HepG2 (cell line): Measurements from ENCODE around the gene GTF2A2. TPM values are rescaled to one million over a fixed set of nuclear protein-coding genes. Genes with fewer than 3 reads are reported as not detected.
A peak's percentile ranks its signal among the peaks of the same experiment; 100 is the strongest.

Experiments
- ATAC-seq: fragments of 200-7000 bp; cut with Tn5 transposase; 3 replicates; pipeline ENCODE4 v1.9.1; 2020; ENCODE audit warnings: mild to moderate bottlenecking, moderate library complexity
- BruUV-seq: library from RNA; stranded (reverse); fragments of 400-500 nt; replicated peaks from 2 replicates; lab custom pipeline; 2021; lab: Mats Ljungman, UMichigan
- CTCF ChIA-PET: fragments of 300-600 bp; formaldehyde crosslinking; extraction: SDS; loops from one replicate; lab custom pipeline; 2021; ENCODE audit warnings: low total read pairs, inconsistent platforms, low intra/inter-chr PET ratio; lab: Yijun Ruan, JAX
- POLR2A ChIA-PET: fragments of 350-600 bp; sonication (Branson Sonifier 250); formaldehyde crosslinking; loops from one replicate; lab custom pipeline; 2020; ENCODE audit warnings: antibody characterized with exemption, inconsistent platforms; lab: Yijun Ruan, JAX
- DNase-seq: peaks from one replicate; pipeline ENCODE4 v3.0.0-alpha.2; 2015; ENCODE audit warnings: low spot score
- FAIRE-seq: peaks from 3 replicates; lab custom pipeline; 2011; peaks lifted over from hg19 to GRCh38; lab: Jason Lieb, UNC
- H2AFZ ChIP-seq: one replicate; pipeline ENCODE4 v1.6.1; 2011; ENCODE audit warnings: low read length, inconsistent platforms
- H3K27ac ChIP-seq: fragments of 300-600 bp; 3 replicates; pipeline ENCODE4 v1.8.0; 2011; ENCODE audit warnings: mixed run types, mild to moderate bottlenecking, mixed read lengths, low read length, inconsistent platforms; ENCODE audit not compliant: insufficient read depth; ENCODE audit errors: extremely low read length
- H3K27me3 ChIP-seq, 2 experiments: fragments of 200-600 bp in 1 of 2; 2 replicates in 1 of 2; 3 replicates in 1 of 2; pipeline versions ENCODE4 v1.6.0 to v1.8.0; 2011; ENCODE audit warnings: low read length in 2 of 2, mild to moderate bottlenecking in 2 of 2, moderate library complexity in 2 of 2, inconsistent platforms in 1 of 2; ENCODE audit not compliant: insufficient read depth in 2 of 2, control insufficient read depth in 1 of 2
- H3K36me3 ChIP-seq, 2 experiments: fragments of 200-600 bp in 1 of 2; replicated peaks in 1 of 2; 2 replicates in 1 of 2; 3 replicates in 1 of 2; pipeline versions ENCODE4 v1.5.1 to v1.8.0; 2011; ENCODE audit warnings: low read length in 2 of 2, inconsistent platforms in 1 of 2; ENCODE audit not compliant: insufficient read depth in 2 of 2, control insufficient read depth in 1 of 2
- H3K4me1 ChIP-seq: 2 replicates; pipeline ENCODE4 v1.5.1; 2012; ENCODE audit warnings: low read length, inconsistent platforms; ENCODE audit not compliant: insufficient read depth
- H3K4me2 ChIP-seq: 2 replicates; pipeline ENCODE4 v1.6.0; 2011; ENCODE audit warnings: low read depth, low read length, inconsistent platforms
- H3K4me3 ChIP-seq, 3 experiments: fragments of 200-600 bp in 1 of 3; sonication (generic), shearing (Covaris generic) in 1 of 3; replicated peaks in 1 of 3; 2 replicates each; pipeline ENCODE4 v1.5.1; 2011 to 2016; ENCODE audit warnings: low read length in 3 of 3, inconsistent platforms in 2 of 3, low read depth in 2 of 3, mild to moderate bottlenecking in 2 of 3, control low read depth in 1 of 3, mixed read lengths in 1 of 3; ENCODE audit not compliant: insufficient read depth in 1 of 3
- H3K79me2 ChIP-seq: one replicate; pipeline ENCODE4 v1.6.1; 2011; ENCODE audit warnings: low read length, inconsistent platforms; ENCODE audit not compliant: insufficient read depth
- H3K9ac ChIP-seq: 2 replicates; pipeline ENCODE4 v1.6.0; 2011; ENCODE audit warnings: mild to moderate bottlenecking, low read depth, low read length, inconsistent platforms; ENCODE audit not compliant: insufficient read depth
- H3K9me3 ChIP-seq: 2 replicates; pipeline ENCODE4 v1.5.1; 2012; ENCODE audit warnings: mild to moderate bottlenecking, low read length
- H4K20me1 ChIP-seq: 2 replicates; pipeline ENCODE4 v1.6.0; 2011; ENCODE audit warnings: inconsistent platforms, mild to moderate bottlenecking, low read length, moderate library complexity; ENCODE audit not compliant: insufficient read depth
- AGO2 ChIP-seq: fragments of 200-400 bp; formaldehyde crosslinking; optimal IDR thresholded peaks from 2 replicates; pipeline ENCODE3; 2017; ENCODE audit warnings: mild to moderate bottlenecking, low read depth, low read length, moderate library complexity
- ARHGAP35 ChIP-seq: sonication (generic); formaldehyde crosslinking; IDR thresholded peaks from 2 replicates; pipeline ENCODE4 v1.9.0; 2022; ENCODE audit warnings: mild to moderate bottlenecking, inconsistent platforms, moderate library complexity, missing genetic modification reagents, borderline replicate concordance
- DNMT1 ChIP-seq: sonication (generic); formaldehyde crosslinking; IDR thresholded peaks from 2 replicates; pipeline ENCODE4 v1.5.1; 2020; ENCODE audit warnings: mild to moderate bottlenecking, missing genetic modification reagents
- DPF2 ChIP-seq: sonication (generic); formaldehyde crosslinking; IDR thresholded peaks from 2 replicates; pipeline ENCODE4 v1.4.0; 2020; ENCODE audit warnings: mild to moderate bottlenecking, low read depth, missing genetic modification reagents, borderline replicate concordance
- FOXO1 ChIP-seq: sonication (generic); formaldehyde crosslinking; IDR thresholded peaks from 2 replicates; pipeline ENCODE4 v1.4.0; 2020; ENCODE audit warnings: missing genetic modification reagents
- GLI4 ChIP-seq: sonication (generic); formaldehyde crosslinking; IDR thresholded peaks from 2 replicates; pipeline ENCODE4 v1.5.1; 2020; ENCODE audit warnings: missing genetic modification reagents, mild to moderate bottlenecking, moderate library complexity, borderline replicate concordance
- HNRNPLL ChIP-seq: fragments of 200-400 bp; formaldehyde crosslinking; IDR thresholded peaks from 2 replicates; pipeline ENCODE4 v1.6.1; 2017; ENCODE audit warnings: mild to moderate bottlenecking, low read depth, low read length; ENCODE audit not compliant: poor library complexity, severe bottlenecking
- HNRNPUL1 ChIP-seq: fragments of 200-400 bp; formaldehyde crosslinking; IDR thresholded peaks from 2 replicates; pipeline ENCODE4 v1.6.1; 2017; ENCODE audit warnings: low read depth, mild to moderate bottlenecking, low read length, moderate library complexity
- KAT7 ChIP-seq: IDR thresholded peaks from 2 replicates; pipeline ENCODE4 v1.6.1; 2018; ENCODE audit warnings: borderline replicate concordance, missing compliant biosample characterization
- PAX8 ChIP-seq: sonication (generic); formaldehyde crosslinking; IDR thresholded peaks from 2 replicates; pipeline ENCODE4 v1.8.0; 2022; ENCODE audit warnings: mild to moderate bottlenecking, missing genetic modification reagents, borderline replicate concordance
- SALL2 ChIP-seq: sonication (generic); formaldehyde crosslinking; IDR thresholded peaks from 2 replicates; pipeline ENCODE4 v1.8.1; 2023; ENCODE audit warnings: mild to moderate bottlenecking, missing genetic modification reagents, inconsistent platforms
- SOX6 ChIP-seq, 2 experiments: fragments of 450-650 bp in 1 of 2; sonication (generic) in 1 of 2; formaldehyde crosslinking in 1 of 2; IDR thresholded peaks; 2 replicates each; pipeline versions ENCODE4 v1.4.0 to v1.6.1; 2017 to 2020; ENCODE audit warnings: antibody characterized with exemption in 1 of 2, mild to moderate bottlenecking in 1 of 2, missing genetic modification reagents in 1 of 2
- TEAD3 ChIP-seq: optimal IDR thresholded peaks from 2 replicates; pipeline ENCODE3; 2016; ENCODE audit warnings: borderline replicate concordance
- ZFYVE20 ChIP-seq: sonication (generic); formaldehyde crosslinking; IDR thresholded peaks from 2 replicates; pipeline ENCODE4 v1.8.0; 2023; ENCODE audit warnings: low read depth, mild to moderate bottlenecking, moderate library complexity, missing genetic modification reagents, borderline replicate concordance
- ZNF317 ChIP-seq: sonication (generic); formaldehyde crosslinking; IDR thresholded peaks from 2 replicates; pipeline ENCODE4 v1.5.0; 2020; ENCODE audit warnings: mild to moderate bottlenecking, missing genetic modification reagents
- ZNF460 ChIP-seq: sonication (generic); formaldehyde crosslinking; IDR thresholded peaks from 2 replicates; pipeline ENCODE4 v1.5.1; 2020; ENCODE audit warnings: missing genetic modification reagents, mild to moderate bottlenecking, borderline replicate concordance
- ZNF598 ChIP-seq: sonication (generic); formaldehyde crosslinking; IDR thresholded peaks from 2 replicates; pipeline ENCODE4 v1.5.1; 2020; ENCODE audit warnings: mild to moderate bottlenecking, missing genetic modification reagents, borderline replicate concordance
- ZSCAN9 ChIP-seq: IDR thresholded peaks from 2 replicates; pipeline ENCODE4 v1.6.1; 2016; ENCODE audit warnings: borderline replicate concordance
- WGBS: methylation state at CpG from one replicate; pipeline ENCODE4 v1.1.6; 2017; ENCODE audit warnings: low lambda C conversion rate; 5-methylcytosine and 5-hydroxymethylcytosine counted together
- in situ Hi-C: cut with HindIII; loops from 2 replicates; pipeline ENCODE4 v1.10.0; 2017; ENCODE audit warnings: low pct_unique_long_range_greater_than_20kb; ENCODE audit not compliant: extremely low pct_ligation_motif_present
- intact Hi-C: fragments of 100-400 bp; cut with micrococcal nuclease; formaldehyde crosslinking; loops from one replicate; pipeline ENCODE4 v1.10.0; 2022; ENCODE audit not compliant: unreplicated experiment
- polyA plus RNA-seq, 8 experiments: library from polyadenylated mRNA; depleted of rRNA in 3 of 8; stranded (reverse) in 7 of 8; unstranded in 1 of 8; fragments of >200 nt; fragmentation: Illumina TruSeq in 4 of 8; extraction: Trizol in 4 of 8; gene quantifications; 2 replicates each; pipeline versions ENCODE4 v1.2.1 to v1.2.3, GENCODE V29; 2011 to 2016; ENCODE audit warnings: low read depth in 4 of 8, missing spikeins in 1 of 8, mixed read lengths in 1 of 8; ENCODE audit not compliant: insufficient read depth in 1 of 8
- total RNA-seq, 5 experiments: library from RNA; depleted of rRNA; stranded (reverse); fragments of >200 nt; fragmentation: Illumina TruSeq; extraction: Trizol; gene quantifications; 2 replicates each; pipeline ENCODE4 v1.2.3, GENCODE V29; 2016; ENCODE audit warnings: low read depth in 1 of 5
- TF ChIP-seq, protein P1 (sequence below): sonication (generic); formaldehyde crosslinking; IDR thresholded peaks from 2 replicates; pipeline ENCODE4 v1.5.1; 2020; ENCODE audit warnings: missing genetic modification reagents, mild to moderate bottlenecking, borderline replicate concordance
- TF ChIP-seq, protein P2 (sequence below): sonication (generic); formaldehyde crosslinking; IDR thresholded peaks from 2 replicates; pipeline ENCODE4 v1.4.0; 2020; ENCODE audit warnings: missing genetic modification reagents, mild to moderate bottlenecking, borderline replicate concordance

Gene GTF2A2
- total and polyA plus RNA-seq, 2 of the 13 experiments (the other 11 are each of a cell fraction or from before 2014, with no cell fraction given): 24.4 to 106 TPM

GRCh38 chr15:59657635-59658125, 365 bp upstream of the GTF2A2 start (continued):
- TF ChIP-seq GLI4 (CRISPR knock-in tag) (0 out of 2 replicates have a peak, but pooled peaks have one; percentile 4), SOX6 (IDR thresholded peaks at IDR 0.05) (no peak), SOX6 (CRISPR knock-in tag; IDR thresholded peaks at IDR 0.05) (0 out of 2 replicates have a peak, but pooled peaks have one; percentile 15)

DNA sequence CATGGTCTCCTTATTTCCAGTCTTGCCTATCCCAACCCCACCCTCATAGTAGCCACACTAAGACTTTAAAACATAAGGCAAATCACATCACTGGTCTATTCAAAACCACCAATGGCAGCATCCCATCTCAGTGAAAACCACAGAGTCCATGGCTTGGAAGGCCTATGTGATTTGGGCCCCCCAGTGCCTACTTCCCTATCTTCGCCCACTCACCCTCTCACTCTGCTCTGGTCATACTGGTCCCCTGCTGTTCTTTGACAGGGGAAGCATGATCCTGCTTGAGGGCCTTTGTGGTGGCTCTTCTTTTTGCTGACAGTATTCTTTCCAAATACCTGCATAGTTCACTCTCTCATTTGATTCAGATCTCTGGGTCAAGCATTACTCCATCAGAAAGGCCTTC, 3.3 kb downstream of the GTF2A2 start:
- Histone ChIP-seq H3K4me1 (peaks cover 28% of the 10 kb centered on the region), H2AFZ (no peak overlapping the region), H3K9me3 (peaks cover 11% of the 10 kb centered on the region), H4K20me1 (peaks cover 5% of the 10 kb centered on the region), H3K4me2 (no peak overlapping the region), H3K79me2 (peaks cover 53% of the 10 kb centered on the region), H3K9ac (no peak overlapping the region), H3K4me3 (no peak overlapping the region), H3K27ac (no peak overlapping the region), H3K27me3 (no peaks in the 10 kb centered on the region), H3K36me3 (peaks cover 8 to 47% of the 10 kb centered on the region in 2 experiments)
- no TSS peak for BruUV-seq
- ChIA-PET CTCF (no interaction called here), POLR2A (no interaction called here)
- FAIRE-seq (no peak), ATAC-seq (no peak), DNase-seq (no peak)
- in situ Hi-C loops: no loop called here
- WGBS: 100% methylated on average over 1 of the region's 1 CpG
- intact Hi-C loops: no loop called here
- TF ChIP-seq, protein P1, sequence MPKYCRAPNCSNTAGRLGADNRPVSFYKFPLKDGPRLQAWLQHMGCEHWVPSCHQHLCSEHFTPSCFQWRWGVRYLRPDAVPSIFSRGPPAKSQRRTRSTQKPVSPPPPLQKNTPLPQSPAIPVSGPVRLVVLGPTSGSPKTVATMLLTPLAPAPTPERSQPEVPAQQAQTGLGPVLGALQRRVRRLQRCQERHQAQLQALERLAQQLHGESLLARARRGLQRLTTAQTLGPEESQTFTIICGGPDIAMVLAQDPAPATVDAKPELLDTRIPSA (CRISPR knock-in tag): no peak
- no peak for TF ChIP-seq ZNF460 (CRISPR knock-in tag)
- no peak for TF ChIP-seq DPF2 (CRISPR knock-in tag)
- no peak for TF ChIP-seq HNRNPLL
- no peak for TF ChIP-seq FOXO1 (CRISPR knock-in tag)
- no peak for TF ChIP-seq AGO2
- no peak for TF ChIP-seq SALL2 (CRISPR knock-in tag)
- TF ChIP-seq PAX8 (CRISPR knock-in tag): no peak
- no peak for TF ChIP-seq ZNF317 (CRISPR knock-in tag)
- TF ChIP-seq ARHGAP35 (CRISPR knock-in tag): no peak
- no peak for TF ChIP-seq ZSCAN9 (CRISPR knock-in tag)
- no peak for TF ChIP-seq ZNF598 (CRISPR knock-in tag)
- TF ChIP-seq HNRNPUL1: no peak
- no peak for TF ChIP-seq ZFYVE20 (CRISPR knock-in tag)
- TF ChIP-seq DNMT1: no peak
- TF ChIP-seq, protein P2, sequence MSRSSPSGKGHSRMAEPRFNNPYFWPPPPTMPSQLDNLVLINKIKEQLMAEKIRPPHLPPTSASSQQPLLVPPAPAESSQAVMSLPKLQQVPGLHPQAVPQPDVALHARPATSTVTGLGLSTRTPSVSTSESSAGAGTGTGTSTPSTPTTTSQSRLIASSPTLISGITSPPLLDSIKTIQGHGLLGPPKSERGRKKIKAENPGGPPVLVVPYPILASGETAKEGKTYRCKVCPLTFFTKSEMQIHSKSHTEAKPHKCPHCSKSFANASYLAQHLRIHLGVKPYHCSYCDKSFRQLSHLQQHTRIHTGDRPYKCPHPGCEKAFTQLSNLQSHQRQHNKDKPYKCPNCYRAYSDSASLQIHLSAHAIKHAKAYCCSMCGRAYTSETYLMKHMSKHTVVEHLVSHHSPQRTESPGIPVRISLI (CRISPR knock-in tag): no peak
- TF ChIP-seq TEAD3 (CRISPR knock-in tag): no peak
- no peak for TF ChIP-seq KAT7 (CRISPR knock-in tag)
